Astrocyte (in vitro differentiated cells and primary cell): ENCODE measurements around the gene TSPEAR. TPM values are rescaled to one million over a fixed set of nuclear protein-coding genes. Genes with fewer than 3 reads are reported as not detected.

ENCODE experiments used
- DNase-seq: peaks from one replicate; pipeline ENCODE4 v3.0.0-alpha.2; 2010; ENCODE audit warnings: low read depth
- FAIRE-seq: peaks from 2 replicates; lab custom pipeline; 2011; peaks lifted over from hg19 to GRCh38; lab: Jason Lieb, UNC
- H2AFZ ChIP-seq: 2 replicates; pipeline ENCODE4 v1.6.0; 2012; ENCODE audit warnings: low read depth, low read length, inconsistent platforms
- H3K27ac ChIP-seq: 2 replicates; pipeline ENCODE4 v1.5.1; 2011; ENCODE audit warnings: low read depth, low read length, inconsistent platforms
- H3K27me3 ChIP-seq: 2 replicates; pipeline ENCODE4 v1.6.0; 2011; ENCODE audit warnings: low read length, inconsistent platforms; ENCODE audit not compliant: insufficient read depth
- H3K36me3 ChIP-seq: 2 replicates; pipeline ENCODE4 v1.5.1; 2011; ENCODE audit warnings: low read length, inconsistent platforms; ENCODE audit not compliant: insufficient read depth
- H3K4me1 ChIP-seq: 2 replicates; pipeline ENCODE4 v1.5.1; 2011; ENCODE audit warnings: low read length, inconsistent platforms; ENCODE audit not compliant: insufficient read depth
- H3K4me2 ChIP-seq: 2 replicates; pipeline ENCODE4 v1.6.0; 2012; ENCODE audit warnings: low read length, inconsistent platforms
- H3K4me3 ChIP-seq: 2 replicates; pipeline ENCODE4 v1.5.1; 2011; ENCODE audit warnings: low read depth, mild to moderate bottlenecking, low read length, inconsistent platforms; ENCODE audit not compliant: insufficient read depth
- H3K79me2 ChIP-seq: 2 replicates; pipeline ENCODE4 v1.6.0; 2012; ENCODE audit warnings: mild to moderate bottlenecking, low read length, inconsistent platforms; ENCODE audit not compliant: insufficient read depth
- H3K9ac ChIP-seq: 2 replicates; pipeline ENCODE4 v1.6.0; 2012; ENCODE audit warnings: mild to moderate bottlenecking, low read length, inconsistent platforms
- H3K9me3 ChIP-seq: 2 replicates; pipeline ENCODE4 v1.5.1; 2012; ENCODE audit warnings: low read depth, mild to moderate bottlenecking, low read length, inconsistent platforms; ENCODE audit not compliant: insufficient read depth
- H4K20me1 ChIP-seq: 2 replicates; pipeline ENCODE4 v1.6.0; 2012; ENCODE audit warnings: low read length, inconsistent platforms; ENCODE audit not compliant: insufficient read depth
- H3K27ac Mint-ChIP-seq: one replicate; pipeline ENCODE4 v1.8.0; 2021; ENCODE audit warnings: mild to moderate bottlenecking, mixed read lengths; ENCODE audit not compliant: unreplicated experiment
- H3K27me3 Mint-ChIP-seq: one replicate; pipeline ENCODE4 v1.8.0; 2021; ENCODE audit warnings: low read depth, mixed read lengths; ENCODE audit not compliant: unreplicated experiment
- H3K36me3 Mint-ChIP-seq: one replicate; pipeline ENCODE4 v1.8.0; 2021; ENCODE audit warnings: low read depth, mixed read lengths; ENCODE audit not compliant: unreplicated experiment
- H3K4me1 Mint-ChIP-seq: one replicate; pipeline ENCODE4 v1.8.0; 2021; ENCODE audit warnings: low read depth, mixed read lengths; ENCODE audit not compliant: unreplicated experiment
- H3K4me3 Mint-ChIP-seq: one replicate; pipeline ENCODE4 v1.8.0; 2021; ENCODE audit warnings: mild to moderate bottlenecking, moderate library complexity, mixed read lengths; ENCODE audit not compliant: unreplicated experiment
- H3K9me3 Mint-ChIP-seq: one replicate; pipeline ENCODE4 v1.8.0; 2021; ENCODE audit warnings: mild to moderate bottlenecking, mixed read lengths; ENCODE audit not compliant: unreplicated experiment
- EZH2 ChIP-seq: IDR thresholded peaks from 2 replicates; pipeline ENCODE4 v1.6.1; 2012; ENCODE audit warnings: mild to moderate bottlenecking, low read length, inconsistent platforms; ENCODE audit not compliant: insufficient read depth
- total RNA-seq: library from RNA; stranded (reverse); gene quantifications from 2 replicates; pipeline ENCODE4 v1.2.1, GENCODE V29; 2021
- TF ChIP-seq, protein P1 (sequence below): IDR thresholded peaks from 2 replicates; pipeline ENCODE4 v1.5.1; 2011; ENCODE audit warnings: low read depth, mild to moderate bottlenecking, inconsistent platforms, low read length, moderate library complexity; ENCODE audit not compliant: insufficient read depth

The TSPEAR gene
- total RNA-seq, 1 donor from 2014 or later, result not detected

DNA sequence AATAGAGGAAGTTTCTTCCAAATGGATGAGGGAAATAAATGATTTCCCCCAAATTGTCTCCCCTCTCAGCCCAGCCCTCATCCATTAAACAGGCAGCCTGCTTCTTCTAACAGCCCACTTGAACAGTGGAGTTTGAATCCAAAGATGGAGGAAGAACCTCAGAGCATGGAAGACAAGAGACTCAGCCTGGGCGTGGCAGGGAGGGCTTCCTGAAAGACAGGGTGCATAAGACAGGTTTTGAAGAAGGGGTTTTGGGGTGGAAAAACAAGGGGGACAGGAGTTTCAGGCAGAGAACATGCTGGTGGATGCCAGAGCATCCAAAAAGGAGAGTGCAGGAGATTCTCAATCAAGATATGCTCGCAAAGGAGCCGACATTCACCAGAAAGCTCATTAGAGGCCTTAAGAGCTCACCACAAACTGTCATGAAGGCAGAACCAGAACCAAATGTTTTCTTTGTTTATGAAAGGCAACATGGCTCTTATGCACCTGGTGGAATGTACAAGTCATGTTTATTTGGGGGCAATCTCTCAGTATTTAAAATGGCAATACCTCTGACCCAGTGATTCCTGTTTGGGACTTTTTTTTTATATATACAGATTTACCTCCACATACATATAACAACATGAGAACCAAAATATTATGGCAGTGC is 26.5 kb upstream of the TSPEAR start:
- Mint-ChIP-seq H3K27me3 (peaks cover 55% of the 10 kb centered on the region), H3K9me3 (peaks cover 27% of the 10 kb centered on the region), H3K27ac (no peak overlapping the region), H3K4me3 (no peak overlapping the region), H3K36me3 (peaks cover 2% of the 10 kb centered on the region), H3K4me1 (peaks cover 4% of the 10 kb centered on the region)
- Histone ChIP-seq H3K27me3 (peaks cover 2% of the 10 kb centered on the region), H3K36me3 (no peaks in the 10 kb centered on the region), H3K79me2 (no peaks in the 10 kb centered on the region), H3K9ac (no peak overlapping the region), H3K4me1 (no peaks in the 10 kb centered on the region), H3K9me3 (peaks cover 32% of the 10 kb centered on the region), H3K4me2 (no peak overlapping the region), H3K27ac (no peak overlapping the region), H3K4me3 (no peak overlapping the region), H4K20me1 (no peaks in the 10 kb centered on the region), H2AFZ (no peak overlapping the region)
- no peak for TF ChIP-seq EZH2
- TF ChIP-seq, protein P1, sequence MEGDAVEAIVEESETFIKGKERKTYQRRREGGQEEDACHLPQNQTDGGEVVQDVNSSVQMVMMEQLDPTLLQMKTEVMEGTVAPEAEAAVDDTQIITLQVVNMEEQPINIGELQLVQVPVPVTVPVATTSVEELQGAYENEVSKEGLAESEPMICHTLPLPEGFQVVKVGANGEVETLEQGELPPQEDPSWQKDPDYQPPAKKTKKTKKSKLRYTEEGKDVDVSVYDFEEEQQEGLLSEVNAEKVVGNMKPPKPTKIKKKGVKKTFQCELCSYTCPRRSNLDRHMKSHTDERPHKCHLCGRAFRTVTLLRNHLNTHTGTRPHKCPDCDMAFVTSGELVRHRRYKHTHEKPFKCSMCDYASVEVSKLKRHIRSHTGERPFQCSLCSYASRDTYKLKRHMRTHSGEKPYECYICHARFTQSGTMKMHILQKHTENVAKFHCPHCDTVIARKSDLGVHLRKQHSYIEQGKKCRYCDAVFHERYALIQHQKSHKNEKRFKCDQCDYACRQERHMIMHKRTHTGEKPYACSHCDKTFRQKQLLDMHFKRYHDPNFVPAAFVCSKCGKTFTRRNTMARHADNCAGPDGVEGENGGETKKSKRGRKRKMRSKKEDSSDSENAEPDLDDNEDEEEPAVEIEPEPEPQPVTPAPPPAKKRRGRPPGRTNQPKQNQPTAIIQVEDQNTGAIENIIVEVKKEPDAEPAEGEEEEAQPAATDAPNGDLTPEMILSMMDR, result no peak
- FAIRE-seq (no peak), DNase-seq (peak; percentile 29)

DNA sequence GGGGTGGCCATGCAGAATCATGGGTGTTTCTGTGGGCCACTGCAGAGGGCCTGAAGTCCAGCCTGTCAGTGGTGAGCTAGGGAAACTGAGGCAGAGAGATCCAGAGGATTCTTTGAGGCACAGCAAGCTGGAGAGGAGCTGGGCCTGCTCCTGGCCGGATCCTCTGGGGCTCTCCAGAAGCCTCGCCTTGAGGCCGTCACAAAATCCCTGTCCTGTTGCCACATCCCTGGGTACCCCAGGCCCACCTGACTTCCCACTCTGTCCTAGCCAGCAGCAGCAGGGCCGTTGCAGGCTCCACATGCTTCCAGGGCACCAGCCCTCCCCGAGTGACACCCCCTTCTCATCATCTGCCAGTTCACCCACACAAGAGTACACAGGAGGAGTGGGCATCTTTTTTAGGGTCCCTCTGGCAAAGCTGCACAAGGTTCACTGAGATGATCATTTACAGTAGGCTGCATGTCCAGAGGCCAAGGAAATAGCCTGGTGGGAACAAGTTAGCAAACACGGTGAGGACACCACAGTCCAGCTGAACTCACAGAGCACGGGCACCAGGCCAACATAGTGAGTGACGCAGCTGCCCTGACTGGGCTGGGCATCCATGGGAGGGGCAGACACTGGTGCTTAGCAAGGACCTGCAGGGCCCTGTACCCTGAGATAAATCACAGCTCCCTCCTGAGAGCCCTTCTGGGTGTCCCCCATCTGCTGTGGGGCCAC is 25.1 kb upstream of the TSPEAR start:
- peak overlapping the region; percentile 58 for H3K27ac Mint-ChIP-seq
- Histone ChIP-seq H4K20me1 (no peaks in the 10 kb centered on the region), H3K9ac (no peak overlapping the region), H3K4me2 (no peak overlapping the region), H3K27me3 (peaks cover 2% of the 10 kb centered on the region), H3K36me3 (no peaks in the 10 kb centered on the region), H3K4me1 (no peaks in the 10 kb centered on the region), H3K4me3 (no peak overlapping the region), H3K79me2 (no peaks in the 10 kb centered on the region), H2AFZ (no peak overlapping the region), H3K9me3 (peaks cover 34% of the 10 kb centered on the region), H3K27ac (no peak overlapping the region)
- no peak overlapping the region for H3K4me3 Mint-ChIP-seq
- DNase-seq, result no peak
- peaks cover 4% of the 10 kb centered on the region for H3K4me1 Mint-ChIP-seq
- no peak for TF ChIP-seq EZH2
- TF ChIP-seq, protein P1, result no peak
- FAIRE-seq, result no peak
- peaks cover 2% of the 10 kb centered on the region for H3K36me3 Mint-ChIP-seq
- peaks cover 62% of the 10 kb centered on the region for H3K27me3 Mint-ChIP-seq
- peaks cover 27% of the 10 kb centered on the region for H3K9me3 Mint-ChIP-seq

DNA sequence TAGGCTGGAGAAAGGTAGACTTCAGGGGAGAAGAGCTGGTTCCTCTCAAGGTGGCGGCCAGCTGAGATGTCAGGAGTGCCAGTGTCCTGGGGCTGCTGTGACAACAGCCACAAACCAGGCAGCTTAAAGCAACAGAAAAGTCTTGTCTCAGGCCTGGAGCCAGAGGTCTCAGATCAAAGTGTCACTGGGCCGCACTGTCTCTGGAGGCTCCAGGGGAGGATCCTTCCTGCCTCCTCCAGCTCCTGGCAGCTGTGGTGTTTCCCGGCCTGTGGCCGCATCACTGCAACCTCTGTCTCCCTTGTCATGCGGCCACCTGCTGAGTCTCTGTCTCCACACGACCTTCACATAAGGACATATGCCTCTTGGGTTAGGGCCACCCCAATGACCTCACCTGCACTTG is 24.4 kb upstream of the TSPEAR start:
- TF ChIP-seq EZH2, result no peak
- TF ChIP-seq, protein P1, result no peak
- no peak overlapping the region for H3K9ac ChIP-seq
- H3K9me3 ChIP-seq, result peaks cover 34% of the 10 kb centered on the region
- H2AFZ ChIP-seq, result no peak overlapping the region
- FAIRE-seq (no peak), DNase-seq (no peak)
- no peaks in the 10 kb centered on the region for H3K79me2 ChIP-seq
- H3K4me3 ChIP-seq, result no peak overlapping the region
- no peaks in the 10 kb centered on the region for H3K36me3 ChIP-seq
- H3K36me3 Mint-ChIP-seq, result peaks cover 2% of the 10 kb centered on the region
- H3K4me3 Mint-ChIP-seq, result no peak overlapping the region
- no peak overlapping the region for H3K27ac ChIP-seq
- H3K4me1 ChIP-seq, result no peaks in the 10 kb centered on the region
- no peaks in the 10 kb centered on the region for H4K20me1 ChIP-seq
- peaks cover 2% of the 10 kb centered on the region for H3K27me3 ChIP-seq
- H3K27ac Mint-ChIP-seq, result no peak overlapping the region
- peaks cover 27% of the 10 kb centered on the region for H3K9me3 Mint-ChIP-seq
- peaks cover 4% of the 10 kb centered on the region for H3K4me1 Mint-ChIP-seq
- peaks cover 69% of the 10 kb centered on the region for H3K27me3 Mint-ChIP-seq
- H3K4me2 ChIP-seq, result no peak overlapping the region
